Osteoblast (primary cell): ENCODE data around the gene FBLN7. TPM values are rescaled to one million over a fixed set of nuclear protein-coding genes. Genes with fewer than 3 reads are reported as not detected.

Source experiments
- DNase-seq: peaks from one replicate; pipeline ENCODE4 v3.0.0; 2011; ENCODE audit warnings: low spot score, mixed read lengths; ENCODE audit not compliant: insufficient read length; ENCODE audit errors: missing footprints
- H2AFZ ChIP-seq: 2 replicates; pipeline ENCODE4 v1.6.0; 2011; ENCODE audit warnings: mild to moderate bottlenecking, low read length
- H3K27ac ChIP-seq: 2 replicates; pipeline ENCODE4 v1.5.1; 2011; ENCODE audit warnings: mild to moderate bottlenecking, low read depth, low read length, moderate library complexity
- H3K27me3 ChIP-seq: 2 replicates; pipeline ENCODE4 v1.6.0; 2012; ENCODE audit warnings: mild to moderate bottlenecking, control low read depth, inconsistent platforms, low read length, moderate library complexity; ENCODE audit not compliant: insufficient read depth
- H3K36me3 ChIP-seq: 2 replicates; pipeline ENCODE4 v1.5.1; 2011; ENCODE audit warnings: mild to moderate bottlenecking, low read length, control low read depth, moderate library complexity; ENCODE audit not compliant: insufficient read depth
- H3K4me1 ChIP-seq: 2 replicates; pipeline ENCODE4 v1.5.1; 2011; ENCODE audit warnings: mild to moderate bottlenecking, low read length, control low read depth, moderate library complexity; ENCODE audit not compliant: insufficient read depth
- H3K4me2 ChIP-seq: 2 replicates; pipeline ENCODE4 v1.6.0; 2011; ENCODE audit warnings: mild to moderate bottlenecking, low read length; ENCODE audit not compliant: insufficient read depth
- H3K4me3 ChIP-seq: fragments of 200-600 bp; sonication (generic); 3 replicates; pipeline ENCODE4 v1.5.1; 2012; ENCODE audit warnings: mild to moderate bottlenecking, low read length, inconsistent platforms; ENCODE audit not compliant: insufficient read depth
- H3K79me2 ChIP-seq: 2 replicates; pipeline ENCODE4 v1.6.0; 2012; ENCODE audit warnings: mild to moderate bottlenecking, low read length, control low read depth, inconsistent platforms; ENCODE audit not compliant: insufficient read depth
- H3K9me3 ChIP-seq: 2 replicates; pipeline ENCODE4 v1.5.1; 2011; ENCODE audit warnings: low read depth, low read length, control low read depth
- H4K20me1 ChIP-seq: 2 replicates; pipeline ENCODE4 v1.6.0; 2012; ENCODE audit warnings: mild to moderate bottlenecking, low read length, control low read depth; ENCODE audit not compliant: insufficient read depth
- total RNA-seq: library from RNA; depleted of rRNA; stranded (reverse); fragments of >200 nt; gene quantifications from 2 replicates; pipeline ENCODE4 v1.2.3, GENCODE V29; 2012
- TF ChIP-seq, protein P1 (sequence below): IDR thresholded peaks from 2 replicates; pipeline ENCODE4 v1.5.1; 2011; ENCODE audit warnings: mild to moderate bottlenecking, low read depth, low read length, moderate library complexity; ENCODE audit errors: extremely low read depth

The FBLN7 gene
- total RNA-seq, 1 donor = 5.8 TPM

DNA sequence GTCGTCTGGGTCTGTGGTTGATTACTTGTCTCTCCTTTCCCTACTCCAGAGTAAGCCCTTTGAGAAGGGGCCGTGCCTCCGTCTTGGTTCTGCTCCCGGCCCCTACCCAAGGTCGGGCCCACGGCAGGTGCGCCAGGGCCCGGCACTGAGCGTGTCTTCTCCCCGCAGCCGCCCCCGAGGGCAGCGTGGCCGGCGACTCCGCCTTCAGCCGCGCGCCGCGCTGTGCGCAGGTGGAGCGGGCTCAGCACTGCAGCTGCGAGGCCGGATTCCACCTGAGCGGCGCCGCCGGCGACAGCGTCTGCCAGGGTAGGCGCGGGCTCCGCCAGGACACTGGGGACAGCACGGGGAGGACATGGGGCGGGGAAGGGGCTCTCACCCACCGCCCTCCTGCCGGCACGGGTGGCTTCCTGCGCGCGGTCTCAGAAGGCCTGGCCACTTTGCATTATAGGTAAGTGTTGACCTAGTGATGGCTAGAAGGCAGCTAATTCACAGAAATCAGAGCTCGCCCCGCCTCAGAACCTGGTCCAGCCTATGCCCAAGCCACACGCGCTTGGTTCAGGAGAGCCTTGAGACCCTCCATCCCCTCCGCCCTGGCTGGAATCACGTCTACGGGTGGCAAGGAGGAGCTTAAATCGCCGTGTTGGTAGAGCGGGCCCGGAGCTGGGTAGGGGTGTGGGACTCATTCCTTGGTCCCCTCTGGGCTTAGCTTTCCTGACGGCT lies 43.5 kb downstream of the FBLN7 start:
- H2AFZ ChIP-seq = no peak overlapping the region
- no peak overlapping the region for H3K27ac ChIP-seq
- peaks cover 4% of the 10 kb centered on the region for H3K4me1 ChIP-seq
- no peaks in the 10 kb centered on the region for H3K36me3 ChIP-seq
- no peak overlapping the region for H3K4me2 ChIP-seq
- no peaks in the 10 kb centered on the region for H3K27me3 ChIP-seq
- H3K4me3 ChIP-seq = no peak overlapping the region
- H3K9me3 ChIP-seq = no peaks in the 10 kb centered on the region
- H3K79me2 ChIP-seq = no peaks in the 10 kb centered on the region
- TF ChIP-seq, protein P1, sequence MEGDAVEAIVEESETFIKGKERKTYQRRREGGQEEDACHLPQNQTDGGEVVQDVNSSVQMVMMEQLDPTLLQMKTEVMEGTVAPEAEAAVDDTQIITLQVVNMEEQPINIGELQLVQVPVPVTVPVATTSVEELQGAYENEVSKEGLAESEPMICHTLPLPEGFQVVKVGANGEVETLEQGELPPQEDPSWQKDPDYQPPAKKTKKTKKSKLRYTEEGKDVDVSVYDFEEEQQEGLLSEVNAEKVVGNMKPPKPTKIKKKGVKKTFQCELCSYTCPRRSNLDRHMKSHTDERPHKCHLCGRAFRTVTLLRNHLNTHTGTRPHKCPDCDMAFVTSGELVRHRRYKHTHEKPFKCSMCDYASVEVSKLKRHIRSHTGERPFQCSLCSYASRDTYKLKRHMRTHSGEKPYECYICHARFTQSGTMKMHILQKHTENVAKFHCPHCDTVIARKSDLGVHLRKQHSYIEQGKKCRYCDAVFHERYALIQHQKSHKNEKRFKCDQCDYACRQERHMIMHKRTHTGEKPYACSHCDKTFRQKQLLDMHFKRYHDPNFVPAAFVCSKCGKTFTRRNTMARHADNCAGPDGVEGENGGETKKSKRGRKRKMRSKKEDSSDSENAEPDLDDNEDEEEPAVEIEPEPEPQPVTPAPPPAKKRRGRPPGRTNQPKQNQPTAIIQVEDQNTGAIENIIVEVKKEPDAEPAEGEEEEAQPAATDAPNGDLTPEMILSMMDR = no peak
- no peaks in the 10 kb centered on the region for H4K20me1 ChIP-seq
- no peak for DNase-seq

DNA sequence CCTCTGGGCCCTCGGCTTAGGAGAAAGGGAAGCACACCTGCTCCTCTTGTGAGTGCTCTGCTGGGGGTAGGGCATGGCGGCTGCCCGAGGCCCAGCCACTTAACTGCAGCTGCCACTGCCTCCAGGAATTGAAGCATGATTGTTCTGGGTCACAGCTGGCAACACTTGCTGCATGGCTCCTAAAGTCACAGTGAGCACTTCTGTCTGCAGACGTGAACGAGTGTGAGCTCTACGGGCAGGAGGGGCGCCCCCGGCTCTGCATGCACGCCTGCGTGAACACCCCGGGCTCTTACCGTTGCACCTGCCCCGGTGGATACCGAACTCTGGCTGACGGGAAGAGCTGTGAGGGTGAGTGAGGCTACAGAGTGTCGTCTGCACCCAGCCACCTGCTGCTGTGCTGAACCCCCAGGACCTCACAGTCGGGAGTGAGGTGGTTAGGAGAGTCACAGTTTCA lies 44.4 kb downstream of the FBLN7 start:
- H3K9me3 ChIP-seq = no peaks in the 10 kb centered on the region
- H3K36me3 ChIP-seq = no peaks in the 10 kb centered on the region
- H2AFZ ChIP-seq = no peak overlapping the region
- no peaks in the 10 kb centered on the region for H3K27me3 ChIP-seq
- no peaks in the 10 kb centered on the region for H3K4me1 ChIP-seq
- H3K4me2 ChIP-seq = no peak overlapping the region
- DNase-seq = no peak
- H3K4me3 ChIP-seq = no peak overlapping the region
- no peak overlapping the region for H3K27ac ChIP-seq
- no peaks in the 10 kb centered on the region for H4K20me1 ChIP-seq
- TF ChIP-seq, protein P1 = no peak
- no peaks in the 10 kb centered on the region for H3K79me2 ChIP-seq

- H3K27ac ChIP-seq = no peak overlapping the region
- H3K4me2 ChIP-seq = no peak overlapping the region
- H3K4me1 ChIP-seq = no peaks in the 10 kb centered on the region
- no peak overlapping the region for H3K4me3 ChIP-seq
- no peaks in the 10 kb centered on the region for H3K79me2 ChIP-seq
- no peaks in the 10 kb centered on the region for H3K36me3 ChIP-seq
- no peak for DNase-seq
- no peaks in the 10 kb centered on the region for H3K27me3 ChIP-seq
- no peaks in the 10 kb centered on the region for H3K9me3 ChIP-seq
- TF ChIP-seq, protein P1 = no peak
- no peaks in the 10 kb centered on the region for H4K20me1 ChIP-seq
- H2AFZ ChIP-seq = no peak overlapping the region
Measured at GRCh38 chr2:112183327-112184025, 45.3 kb downstream of the FBLN7 start.

DNA sequence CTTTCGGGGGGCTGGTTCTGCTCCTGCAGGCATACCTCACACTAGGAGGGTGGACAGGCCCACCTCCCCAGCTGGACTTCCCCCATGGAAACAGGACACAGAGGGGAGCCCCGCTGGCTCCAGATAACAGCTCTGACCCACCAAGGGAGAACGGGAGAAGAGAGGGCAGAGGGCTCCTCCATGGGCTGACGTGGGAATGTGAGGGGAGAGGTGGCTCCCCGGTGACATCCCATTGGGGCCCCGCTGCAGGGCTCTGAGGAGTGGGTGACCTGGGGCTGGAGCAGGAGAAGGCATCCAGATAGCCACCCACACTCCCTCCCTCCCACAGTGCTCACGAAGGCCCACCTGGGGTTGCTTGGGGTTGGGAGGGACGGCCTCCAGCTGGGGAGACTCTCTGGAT lies 45.9 kb downstream of the FBLN7 start:
- Histone ChIP-seq H3K4me2 (no peak overlapping the region), H3K79me2 (no peaks in the 10 kb centered on the region), H3K36me3 (no peaks in the 10 kb centered on the region), H3K27me3 (no peaks in the 10 kb centered on the region), H4K20me1 (no peaks in the 10 kb centered on the region), H3K9me3 (no peaks in the 10 kb centered on the region), H3K4me3 (no peak overlapping the region), H3K27ac (no peak overlapping the region), H2AFZ (no peak overlapping the region), H3K4me1 (no peaks in the 10 kb centered on the region)
- no peak for DNase-seq
- TF ChIP-seq, protein P1 = no peak
